UCSD-AML1 (cell line): ENCODE results near the gene ZFAND3.

ENCODE experiments used
- DNase-seq: peaks from one replicate; lab custom pipeline; 2025; ENCODE audit not compliant: unreplicated experiment; lab: John Stamatoyannopoulos, UW

The ZFAND3 gene

GRCh38 chr6:37826993-37827392 is 7.5 kb downstream of the ZFAND3 start:
- DNase-seq, result no peak

GRCh38 chr6:37827603-37828265 is 8.2 kb downstream of the ZFAND3 start:
- no peak for DNase-seq

- DNase-seq, result no peak
Measured at GRCh38 chr6:37830225-37830624, 10.7 kb downstream of the ZFAND3 start.

GRCh38 chr6:37831457-37831856 is 11.9 kb downstream of the ZFAND3 start:
- DNase-seq, result no peak

- DNase-seq, result no peak
Measured at GRCh38 chr6:37835923-37836322, 16.4 kb downstream of the ZFAND3 start.

GRCh38 chr6:37838219-37838921 is 18.8 kb downstream of the ZFAND3 start:
- no peak for DNase-seq

GRCh38 chr6:37840143-37840939 is 20.8 kb downstream of the ZFAND3 start:
- no peak for DNase-seq

- no peak for DNase-seq
Measured at GRCh38 chr6:37840940-37841300, 21.4 kb downstream of the ZFAND3 start.

- no peak for DNase-seq
Measured at GRCh38 chr6:37845026-37845911, 25.7 kb downstream of the ZFAND3 start.

- DNase-seq, result no peak
Measured at GRCh38 chr6:37845930-37846329, 26.4 kb downstream of the ZFAND3 start.

- no peak for DNase-seq
Measured at GRCh38 chr6:37847704-37848103, 28.2 kb downstream of the ZFAND3 start.

- DNase-seq, result no peak
Measured at GRCh38 chr6:37848371-37848770, 28.8 kb downstream of the ZFAND3 start.

- DNase-seq, result no peak
Measured at GRCh38 chr6:37850260-37850659, 30.7 kb downstream of the ZFAND3 start.

GRCh38 chr6:37850728-37851285 is 31.3 kb downstream of the ZFAND3 start:
- no peak for DNase-seq

- DNase-seq, result no peak
Measured at GRCh38 chr6:37851997-37852524, 32.5 kb downstream of the ZFAND3 start.

GRCh38 chr6:37856285-37856684 is 36.8 kb downstream of the ZFAND3 start:
- DNase-seq, result no peak

GRCh38 chr6:37858363-37858762 is 38.8 kb downstream of the ZFAND3 start:
- no peak for DNase-seq

GRCh38 chr6:37860226-37860839 is 40.8 kb downstream of the ZFAND3 start:
- DNase-seq, result no peak

- DNase-seq, result no peak
Measured at GRCh38 chr6:37861452-37861851, 41.9 kb downstream of the ZFAND3 start.

GRCh38 chr6:37862430-37862829 is 42.9 kb downstream of the ZFAND3 start:
- no peak for DNase-seq
